A673 (cell line): ENCODE measurements around the gene CLASP1. TPM values are rescaled to one million over a fixed set of nuclear protein-coding genes. Genes with fewer than 3 reads are reported as not detected.

Source experiments
- BruUV-seq: library from RNA; stranded (reverse); fragments of 400-500 nt; replicated peaks from 2 replicates; lab custom pipeline; 2021; lab: Mats Ljungman, UMichigan
- CTCF ChIA-PET: fragments of 300-600 bp; sonication (Branson Sonifier 250); formaldehyde crosslinking; loops from one replicate; lab custom pipeline; 2022; ENCODE audit warnings: antibody characterized with exemption; lab: Charles Lee
- POLR2A ChIA-PET: fragments of 300-600 bp; sonication (Branson Sonifier 250); formaldehyde crosslinking; loops from one replicate; lab custom pipeline; 2022; ENCODE audit warnings: antibody characterized with exemption; ENCODE audit not compliant: low non-redundant PET; lab: Charles Lee
- DNase-seq: peaks from one replicate; pipeline ENCODE4 v3.0.0-alpha.2; 2015; ENCODE audit warnings: low spot score
- H3K27ac ChIP-seq: fragments of 200-600 bp; sonication (generic); 2 replicates; pipeline ENCODE4 v1.5.1; 2016; ENCODE audit warnings: mixed run types, low read depth, mild to moderate bottlenecking, mixed read lengths, antibody characterized with exemption, low read length; ENCODE audit not compliant: poor library complexity, severe bottlenecking
- H3K27me3 ChIP-seq: fragments of 200-600 bp; sonication (generic); replicated peaks from 2 replicates; pipeline ENCODE4 v1.6.1; 2017; ENCODE audit warnings: mixed run types, low read depth, mild to moderate bottlenecking, mixed read lengths, antibody characterized with exemption, low read length; ENCODE audit not compliant: insufficient read depth, poor library complexity
- H3K36me3 ChIP-seq: fragments of 200-600 bp; sonication (generic); 2 replicates; pipeline ENCODE4 v1.6.1; 2016; ENCODE audit warnings: mixed run types, mild to moderate bottlenecking, mixed read lengths, antibody characterized with exemption, low read length; ENCODE audit not compliant: insufficient read depth, poor library complexity, severe bottlenecking
- H3K4me1 ChIP-seq: fragments of 200-600 bp; sonication (generic); 2 replicates; pipeline ENCODE4 v1.6.1; 2017; ENCODE audit warnings: mixed run types, mild to moderate bottlenecking, mixed read lengths, antibody characterized with exemption, low read length; ENCODE audit not compliant: insufficient read depth, poor library complexity, severe bottlenecking
- H3K4me3 ChIP-seq: fragments of 200-600 bp; sonication (generic); 2 replicates; pipeline ENCODE4 v1.5.1; 2016; ENCODE audit warnings: low read depth, mixed run types, mild to moderate bottlenecking, mixed read lengths, low read length; ENCODE audit not compliant: poor library complexity, severe bottlenecking
- H3K9me3 ChIP-seq: fragments of 200-600 bp; sonication (generic); 2 replicates; pipeline ENCODE4 v1.6.1; 2016; ENCODE audit warnings: mixed run types, low read depth, mild to moderate bottlenecking, mixed read lengths, antibody characterized with exemption, low read length; ENCODE audit not compliant: poor library complexity, severe bottlenecking
- CTCF ChIP-seq: fragments of 300-800, 200-600 bp; sonication (generic); conservative IDR thresholded peaks from 2 replicates; pipeline ENCODE4 v1.5.1; 2017; ENCODE audit warnings: low read depth, mild to moderate bottlenecking, antibody characterized with exemption, low read length, moderate library complexity, mixed read lengths
- EZH2 ChIP-seq: fragments of 200-600 bp; sonication (generic); IDR thresholded peaks from 2 replicates; pipeline ENCODE4 v1.6.1; 2017; ENCODE audit warnings: borderline replicate concordance, low read depth, mild to moderate bottlenecking, mixed read lengths, antibody characterized with exemption, low read length; ENCODE audit not compliant: poor library complexity, severe bottlenecking
- intact Hi-C: fragments of 100-400 bp; cut with micrococcal nuclease; formaldehyde crosslinking; loops from one replicate; pipeline ENCODE4 v1.10.0; 2022; ENCODE audit not compliant: unreplicated experiment
- total RNA-seq: library from RNA; stranded (reverse); gene quantifications from 2 replicates; pipeline ENCODE4 v1.2.3, GENCODE V29; 2021

Gene CLASP1
- total RNA-seq, 1 experiment from 2014 or later, result 69.1 TPM

- Histone ChIP-seq H3K4me1 (peaks cover 1% of the 10 kb centered on the region), H3K9me3 (no peaks in the 10 kb centered on the region), H3K36me3 (no peaks in the 10 kb centered on the region), H3K4me3 (no peak overlapping the region), H3K27me3 (no peaks in the 10 kb centered on the region), H3K27ac (no peak overlapping the region)
- intact Hi-C loops, result no loop called here
- POLR2A ChIA-PET, result no interaction called here
- TF ChIP-seq CTCF (no peak), EZH2 (no peak)
- no peak for DNase-seq
- BruUV-seq, result no TSS peak
- CTCF ChIA-PET, result no interaction called here
These were observed 46.1 kb downstream of the CLASP1 start for GRCh38 chr2:121603185-121603584.

DNA sequence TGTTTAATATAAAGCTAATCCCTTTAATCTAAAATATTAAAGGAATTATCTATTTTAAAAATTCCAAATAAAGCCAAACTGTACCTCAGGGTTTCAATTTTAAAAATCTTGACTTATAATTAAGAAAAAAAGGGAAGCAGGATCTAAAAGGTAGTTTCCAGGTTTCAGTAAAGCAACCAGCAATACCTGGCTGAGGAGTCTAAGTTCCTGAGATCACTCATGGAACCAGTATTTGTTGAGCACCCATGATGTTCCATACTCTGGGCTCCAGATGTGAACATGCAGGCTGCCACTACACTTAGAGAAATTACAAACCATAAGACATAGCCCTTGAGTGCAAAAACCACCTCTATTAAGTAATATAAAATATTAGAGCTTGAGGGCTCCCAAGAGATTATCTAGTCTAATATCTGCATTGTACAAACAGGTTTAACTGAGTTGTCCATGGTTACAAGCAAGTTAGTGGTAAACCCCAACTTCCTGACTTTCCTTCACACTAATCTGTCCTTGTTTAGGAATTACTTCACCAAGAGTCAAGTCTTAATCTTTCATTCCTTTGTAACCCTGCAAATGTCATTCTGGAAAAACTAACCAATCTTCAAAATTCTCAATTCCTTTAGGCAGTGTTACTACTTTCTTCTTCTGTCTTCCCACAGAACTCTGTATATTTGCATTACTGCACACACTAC lies 49.2 kb downstream of the CLASP1 start:
- no peak for DNase-seq
- intact Hi-C loops, result loop anchor here (10.0 kb wide), 1 partner anchor 115 kb away; no protein-coding TSS in a partner anchor
- H3K4me3 ChIP-seq, result no peak overlapping the region
- H3K4me1 ChIP-seq, result peaks cover 19% of the 10 kb centered on the region
- TF ChIP-seq EZH2, result no peak
- TF ChIP-seq CTCF, result no peak
- no peaks in the 10 kb centered on the region for H3K9me3 ChIP-seq
- H3K36me3 ChIP-seq, result no peaks in the 10 kb centered on the region
- no peaks in the 10 kb centered on the region for H3K27me3 ChIP-seq
- BruUV-seq, result no TSS peak
- ChIA-PET POLR2A (interaction anchor here (0.7 kb wide), 1 partner anchor 99 kb away, joined by 26 read pairs; no protein-coding TSS in a partner anchor), CTCF (no interaction called here)
- no peak overlapping the region for H3K27ac ChIP-seq

GRCh38 chr2:121598087-121598486 lies 51.2 kb downstream of the CLASP1 start:
- no peak overlapping the region for H3K4me3 ChIP-seq
- DNase-seq, result no peak
- TF ChIP-seq CTCF, result no peak
- H3K27me3 ChIP-seq, result no peaks in the 10 kb centered on the region
- ChIA-PET CTCF (no interaction called here), POLR2A (no interaction called here)
- intact Hi-C loops, result loop anchor here (10.0 kb wide), 1 partner anchor 117 kb away; no protein-coding TSS in a partner anchor
- no peaks in the 10 kb centered on the region for H3K9me3 ChIP-seq
- H3K27ac ChIP-seq, result no peak overlapping the region
- no TSS peak for BruUV-seq
- no peaks in the 10 kb centered on the region for H3K36me3 ChIP-seq
- peaks cover 19% of the 10 kb centered on the region for H3K4me1 ChIP-seq
